Urinary bladder (tissue), 4 donors: Measurements from ENCODE around the gene NRXN3. TPM values are rescaled to one million over a fixed set of nuclear protein-coding genes. Genes with fewer than 3 reads are reported as not detected.

Source experiments
- DNase-seq: peaks from one replicate; pipeline ENCODE4 v3.0.0-alpha.2; 2015; ENCODE audit errors: extremely low spot score
- H3K27ac ChIP-seq: one replicate; pipeline ENCODE4 v1.5.1; 2013; ENCODE audit warnings: low read depth, mild to moderate bottlenecking, moderate library complexity
- H3K36me3 ChIP-seq: one replicate; pipeline ENCODE4 v1.6.1; 2013; ENCODE audit warnings: mild to moderate bottlenecking, moderate library complexity; ENCODE audit not compliant: insufficient read depth
- H3K4me1 ChIP-seq: one replicate; pipeline ENCODE4 v1.6.1; 2013; ENCODE audit warnings: mild to moderate bottlenecking, moderate library complexity; ENCODE audit not compliant: insufficient read depth
- H3K4me3 ChIP-seq: one replicate; pipeline ENCODE4 v1.5.1; 2013; ENCODE audit warnings: low read depth, low read length
- WGBS: extraction: QIAGEN DNeasy Blood & Tissue Kit; methylation state at CpG from one replicate; pipeline ENCODE4 v1.1.7; 2013; 5-methylcytosine and 5-hydroxymethylcytosine counted together
- polyA plus RNA-seq: library from polyadenylated mRNA; stranded (reverse); fragments of 200-250 nt; gene quantifications from one replicate; pipeline ENCODE4 v1.2.3, GENCODE V29; 2013
- total RNA-seq: library from RNA; depleted of rRNA; stranded (reverse); fragments of >200 nt; gene quantifications from one replicate; pipeline ENCODE4 v1.2.3, GENCODE V29; 2014
- donor health status: healthy with polysubstance abuse.
- donor health status: healthy.

The NRXN3 gene
- total and polyA plus RNA-seq, 2 donors: 3.9 to 6.7 TPM

GRCh38 chr14:78595797-78596196 is 425.6 kb downstream of the NRXN3 start:
- Histone ChIP-seq H3K4me1 (no peaks in the 10 kb centered on the region), H3K4me3 (no peak overlapping the region), H3K27ac (no peak overlapping the region), H3K36me3 (no peaks in the 10 kb centered on the region)
- WGBS: 47% methylated on average over 7 of the region's 7 CpGs
- DNase-seq: no peak

GRCh38 chr14:78598046-78598920 is 428.1 kb downstream of the NRXN3 start:
- no peak overlapping the region for H3K27ac ChIP-seq
- DNase-seq: no peak
- no peaks in the 10 kb centered on the region for H3K4me1 ChIP-seq
- WGBS: 49% methylated on average over 13 of the region's 13 CpGs
- H3K4me3 ChIP-seq: no peak overlapping the region
- no peaks in the 10 kb centered on the region for H3K36me3 ChIP-seq

- no peaks in the 10 kb centered on the region for H3K4me1 ChIP-seq
- no peak overlapping the region for H3K27ac ChIP-seq
- WGBS: 61% methylated on average over 4 of the region's 4 CpGs
- DNase-seq: no peak
- H3K4me3 ChIP-seq: no peak overlapping the region
- H3K36me3 ChIP-seq: no peaks in the 10 kb centered on the region
Measured at GRCh38 chr14:78605025-78605762, 435.0 kb downstream of the NRXN3 start.

GRCh38 chr14:78605897-78606500 is 435.8 kb downstream of the NRXN3 start:
- no peaks in the 10 kb centered on the region for H3K4me1 ChIP-seq
- 53% methylated on average over 1 of the region's 1 CpG for WGBS
- no peaks in the 10 kb centered on the region for H3K36me3 ChIP-seq
- H3K4me3 ChIP-seq: no peak overlapping the region
- DNase-seq: no peak
- no peak overlapping the region for H3K27ac ChIP-seq

GRCh38 chr14:78608998-78609787 is 439.0 kb downstream of the NRXN3 start:
- Histone ChIP-seq H3K27ac (no peak overlapping the region), H3K4me1 (no peaks in the 10 kb centered on the region), H3K36me3 (no peaks in the 10 kb centered on the region), H3K4me3 (no peak overlapping the region)
- no peak for DNase-seq
- 61% methylated on average over 4 of the region's 4 CpGs for WGBS

GRCh38 chr14:78610994-78611393 is 440.8 kb downstream of the NRXN3 start:
- no peak overlapping the region for H3K4me3 ChIP-seq
- H3K4me1 ChIP-seq: no peaks in the 10 kb centered on the region
- 67% methylated on average over 4 of the region's 4 CpGs for WGBS
- H3K27ac ChIP-seq: no peak overlapping the region
- DNase-seq: no peak
- no peaks in the 10 kb centered on the region for H3K36me3 ChIP-seq

- H3K4me3 ChIP-seq: no peak overlapping the region
- 57% methylated on average over 3 of the region's 3 CpGs for WGBS
- no peaks in the 10 kb centered on the region for H3K36me3 ChIP-seq
- no peak for DNase-seq
- no peak overlapping the region for H3K27ac ChIP-seq
- no peaks in the 10 kb centered on the region for H3K4me1 ChIP-seq
Measured at GRCh38 chr14:78611796-78612571, 441.8 kb downstream of the NRXN3 start.

- DNase-seq: no peak
- 59% methylated on average over 1 of the region's 1 CpG for WGBS
- H3K4me1 ChIP-seq: no peaks in the 10 kb centered on the region
- H3K4me3 ChIP-seq: no peak overlapping the region
- no peak overlapping the region for H3K27ac ChIP-seq
- H3K36me3 ChIP-seq: no peaks in the 10 kb centered on the region
Measured at GRCh38 chr14:78612666-78613065, 442.5 kb downstream of the NRXN3 start.

GRCh38 chr14:78614593-78614992 is 444.4 kb downstream of the NRXN3 start:
- Histone ChIP-seq H3K27ac (no peak overlapping the region), H3K4me1 (no peaks in the 10 kb centered on the region), H3K4me3 (no peak overlapping the region), H3K36me3 (no peaks in the 10 kb centered on the region)
- WGBS: 81% methylated on average over 2 of the region's 2 CpGs
- DNase-seq: no peak

- no peaks in the 10 kb centered on the region for H3K36me3 ChIP-seq
- no peak overlapping the region for H3K4me3 ChIP-seq
- H3K4me1 ChIP-seq: no peaks in the 10 kb centered on the region
- no peak overlapping the region for H3K27ac ChIP-seq
- WGBS: 76% methylated on average over 5 of the region's 5 CpGs
- DNase-seq: no peak
Measured at GRCh38 chr14:78617735-78618134, 447.6 kb downstream of the NRXN3 start.

- WGBS: 86% methylated on average over 6 of the region's 6 CpGs
- DNase-seq: no peak
- H3K4me1 ChIP-seq: no peaks in the 10 kb centered on the region
- no peak overlapping the region for H3K27ac ChIP-seq
- no peak overlapping the region for H3K4me3 ChIP-seq
- H3K36me3 ChIP-seq: no peaks in the 10 kb centered on the region
Measured at GRCh38 chr14:78618368-78618767, 448.2 kb downstream of the NRXN3 start.

GRCh38 chr14:78627114-78627513 is 456.9 kb downstream of the NRXN3 start:
- no peak overlapping the region for H3K4me3 ChIP-seq
- DNase-seq: no peak
- H3K36me3 ChIP-seq: no peaks in the 10 kb centered on the region
- no peak overlapping the region for H3K27ac ChIP-seq
- no peaks in the 10 kb centered on the region for H3K4me1 ChIP-seq

GRCh38 chr14:78631551-78631950 is 461.4 kb downstream of the NRXN3 start:
- no peak overlapping the region for H3K27ac ChIP-seq
- 46% methylated on average over 2 of the region's 2 CpGs for WGBS
- DNase-seq: no peak
- H3K4me1 ChIP-seq: no peaks in the 10 kb centered on the region
- no peak overlapping the region for H3K4me3 ChIP-seq
- H3K36me3 ChIP-seq: no peaks in the 10 kb centered on the region
